Heart right ventricle (tissue), 16 donors: ENCODE data around the gene BGLAP. TPM values are rescaled to one million over a fixed set of nuclear protein-coding genes. Genes with fewer than 3 reads are reported as not detected.

Experiments used
- ATAC-seq, 8 donors: fragments of 200-7000 bp; cut with Tn5 transposase; one replicate each; pipeline ENCODE4 v1.9.1; 2020; ENCODE audit warnings: mild to moderate bottlenecking in 8 of 8, moderate library complexity in 8 of 8, moderate number of reproducible peaks in 1 of 8
- DNase-seq, 2 donors: peaks; one replicate each; pipeline ENCODE4 v3.0.0-alpha.2; 2020
- H3K27ac ChIP-seq, 10 donors: fragments of 200-600 bp; sonication (generic) in 2 of 10; one replicate each; pipeline versions ENCODE4 v1.5.0 to v1.8.0; 2020 to 2022; ENCODE audit warnings: mild to moderate bottlenecking in 3 of 10
- H3K27me3 ChIP-seq, 7 donors: fragments of 200-600 bp; one replicate each; pipeline ENCODE4 v1.8.0; 2021 to 2022; ENCODE audit warnings: mild to moderate bottlenecking in 2 of 7
- H3K36me3 ChIP-seq, 9 donors: fragments of 200-600 bp; sonication (generic) in 1 of 9; one replicate each; pipeline versions ENCODE4 v1.5.0 to v1.8.0; 2020 to 2022; ENCODE audit warnings: mild to moderate bottlenecking in 2 of 9
- H3K4me1 ChIP-seq, 9 donors: fragments of 200-600 bp; sonication (generic) in 1 of 9; one replicate each; pipeline versions ENCODE4 v1.5.0 to v1.8.0; 2020 to 2022; ENCODE audit warnings: mild to moderate bottlenecking in 4 of 9
- H3K4me3 ChIP-seq, 10 donors: fragments of 200-600 bp; sonication (generic) in 2 of 10; one replicate each; pipeline versions ENCODE4 v1.5.0 to v1.8.0; 2020 to 2022; ENCODE audit warnings: mild to moderate bottlenecking in 7 of 10, moderate library complexity in 2 of 10
- H3K9me3 ChIP-seq, 11 donors: fragments of 200-600 bp in 10 of 11; sonication (generic) in 2 of 11; one replicate each; pipeline versions ENCODE4 v1.5.0 to v1.8.0; 2013 to 2022; ENCODE audit warnings: mild to moderate bottlenecking in 2 of 11, control low read depth in 1 of 11, moderate library complexity in 1 of 11
- WGBS, 2 donors: extraction: QIAGEN DNeasy Blood & Tissue Kit; methylation state at CpG; one replicate each; pipeline ENCODE4 v1.1.7; 2013; ENCODE audit warnings: inconsistent platforms in 1 of 2; 5-methylcytosine and 5-hydroxymethylcytosine counted together
- intact Hi-C, 10 donors: fragments of 100-400 bp; cut with DNase I; formaldehyde crosslinking; loops; one replicate each; pipeline versions ENCODE4 v1.11.1 to v1.14.2; 2022
- polyA plus RNA-seq, 2 donors: library from polyadenylated mRNA; stranded (reverse); fragments of 200-250 nt; gene quantifications; one replicate each; pipeline ENCODE4 v1.2.3, GENCODE V29; 2013
- total RNA-seq, 10 donors: library from RNA; stranded (reverse); fragmentation: NEBNext Ultra II Directional in 3 of 10; extraction: Animal tissue kit (Norgen Biotek cat#: 25700) in 3 of 10; gene quantifications; one replicate each; pipeline versions ENCODE4 v1.2.1 to v1.2.4, GENCODE V29; 2021 to 2023
- TF ChIP-seq, protein P1 (sequence below), 9 donors: fragments of 200-600 bp; sonication (generic) in 2 of 9; IDR thresholded peaks; one replicate each; pipeline versions ENCODE4 v1.5.0 to v1.8.0; 2021 to 2022; ENCODE audit warnings: antibody characterized with exemption in 9 of 9, mild to moderate bottlenecking in 5 of 9, moderate library complexity in 1 of 9
- donor health status: Arrhythmogenic right ventricular cardiomyopathy.
- donor health status: ischemic (EF 13 %, LVEDD 7.1; RV severe dilation, severe dysfunction).
- donor health status: healthy with polysubstance abuse.
- donor health status: DM: no; HTN: yes; CAD: no.
- donor health status: DM: no; HTN: no; CAD: no.
- donor health status: ischemic (EF 25% LVEDD 6.9; RV normal size, moderate dysfunction).
- donor health status: ischemic (EF 25% LVEDD 5.7; RV mildly dilated, moderate dysfunction).
- donor health status: healthy.
- donor health status: DM: yes; HTN: yes; CAD: no.
- donor health status: Ischemic cardiomyopathy.
- donor health status: ischemic (EF 35%, LVEDD 5.7; RV mildly dilated, moderate dysfunction).
- donor health status: nonischemic (EF 11% LVEDD 7.7; RV severe dilation, severe dysfunction).
- donor health status: DM: yes; HTN: yes; CAD: no.
- donor health status: PGD.
- donor health status: ischemic (EF 29% LVEDD 5.4; RV normal size, mild dysfunction).
- donor health status: nonischemic (EF 23%, LVEDD 6.1; RV moderate dilation, normal function).

BGLAP gene
- total and polyA plus RNA-seq, 12 donors, result 0.30 to 1.3 (median 0.52) TPM; not detected in 3

DNA sequence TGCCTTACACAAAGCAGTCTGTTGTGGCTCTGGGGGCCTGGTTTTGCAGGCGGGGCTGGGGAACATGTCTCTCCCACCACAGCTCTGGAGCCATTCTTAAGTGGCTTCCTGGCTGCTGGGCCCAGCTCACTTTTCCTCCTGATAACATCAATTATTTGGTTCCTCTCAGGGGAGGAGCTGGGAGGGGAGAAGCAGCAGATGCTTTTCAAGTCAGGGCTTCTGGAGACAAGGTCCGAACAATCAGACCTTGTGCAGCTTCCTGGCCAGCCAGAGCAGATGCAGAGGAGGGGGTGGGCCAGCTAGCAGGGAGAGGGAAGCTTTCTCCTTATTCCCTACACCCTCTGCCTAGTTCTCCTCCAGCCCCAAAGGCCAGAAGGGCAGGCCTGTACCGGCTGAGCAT is 9.5 kb downstream of the BGLAP start:
- ATAC-seq, result peak; percentile 20 to 77 (median 71)
- DNase-seq, result peak in 1 of 2 donors; percentile 53
- H3K4me3 ChIP-seq, result no peak overlapping the region
- H3K9me3 ChIP-seq, result no peaks in the 10 kb centered on the region
- peak overlapping the region in 6 of 10 donors; percentile 18 to 69 (median 59) for H3K27ac ChIP-seq
- 25 to 32% methylated on average over 3 of the region's 3 CpGs for WGBS, 2 donors
- peaks cover 0 to 78% (median 46%) of the 10 kb centered on the region in 9 donors for H3K36me3 ChIP-seq
- intact Hi-C loops, result no loop called here
- TF ChIP-seq, protein P1, sequence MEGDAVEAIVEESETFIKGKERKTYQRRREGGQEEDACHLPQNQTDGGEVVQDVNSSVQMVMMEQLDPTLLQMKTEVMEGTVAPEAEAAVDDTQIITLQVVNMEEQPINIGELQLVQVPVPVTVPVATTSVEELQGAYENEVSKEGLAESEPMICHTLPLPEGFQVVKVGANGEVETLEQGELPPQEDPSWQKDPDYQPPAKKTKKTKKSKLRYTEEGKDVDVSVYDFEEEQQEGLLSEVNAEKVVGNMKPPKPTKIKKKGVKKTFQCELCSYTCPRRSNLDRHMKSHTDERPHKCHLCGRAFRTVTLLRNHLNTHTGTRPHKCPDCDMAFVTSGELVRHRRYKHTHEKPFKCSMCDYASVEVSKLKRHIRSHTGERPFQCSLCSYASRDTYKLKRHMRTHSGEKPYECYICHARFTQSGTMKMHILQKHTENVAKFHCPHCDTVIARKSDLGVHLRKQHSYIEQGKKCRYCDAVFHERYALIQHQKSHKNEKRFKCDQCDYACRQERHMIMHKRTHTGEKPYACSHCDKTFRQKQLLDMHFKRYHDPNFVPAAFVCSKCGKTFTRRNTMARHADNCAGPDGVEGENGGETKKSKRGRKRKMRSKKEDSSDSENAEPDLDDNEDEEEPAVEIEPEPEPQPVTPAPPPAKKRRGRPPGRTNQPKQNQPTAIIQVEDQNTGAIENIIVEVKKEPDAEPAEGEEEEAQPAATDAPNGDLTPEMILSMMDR (IDR thresholded peaks at IDR 0.05), result no peak
- H3K27me3 ChIP-seq, result peaks cover 0 to 2% (median 0%) of the 10 kb centered on the region in 7 donors
- H3K4me1 ChIP-seq, result peaks cover 21 to 48% (median 37%) of the 10 kb centered on the region in 9 donors

DNA sequence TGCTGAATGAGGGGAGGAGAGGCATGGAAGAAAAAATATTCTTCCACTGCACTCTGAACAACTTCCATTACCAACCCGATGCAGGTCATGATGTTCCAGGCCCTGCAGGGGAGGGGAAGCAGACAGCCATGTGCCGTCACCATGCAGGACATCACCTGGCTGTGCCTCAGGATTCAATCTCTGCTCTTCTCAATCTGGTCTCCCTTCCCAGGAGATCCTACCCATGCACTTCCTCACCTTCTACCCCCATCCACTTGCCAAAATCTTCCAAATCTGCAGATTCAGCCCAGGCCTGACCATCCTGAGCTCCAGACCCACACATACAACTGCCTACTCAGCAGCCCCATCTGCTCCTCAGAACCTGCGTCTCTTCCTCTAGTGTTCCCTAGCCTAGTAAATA is 11.7 kb downstream of the BGLAP start:
- Histone ChIP-seq H3K36me3 (peaks cover 0 to 99% (median 66%) of the 10 kb centered on the region in 9 donors), H3K27ac (no peak overlapping the region), H3K4me3 (no peak overlapping the region), H3K27me3 (no peaks in the 10 kb centered on the region), H3K9me3 (no peaks in the 10 kb centered on the region), H3K4me1 (peaks cover 6 to 31% (median 22%) of the 10 kb centered on the region in 9 donors)
- ATAC-seq (no peak), DNase-seq (no peak)
- WGBS, 2 donors, result 93 to 94% methylated on average over 3 of the region's 3 CpGs
- TF ChIP-seq, protein P1 (IDR thresholded peaks at IDR 0.05), result no peak
- intact Hi-C loops, result no loop called here

DNA sequence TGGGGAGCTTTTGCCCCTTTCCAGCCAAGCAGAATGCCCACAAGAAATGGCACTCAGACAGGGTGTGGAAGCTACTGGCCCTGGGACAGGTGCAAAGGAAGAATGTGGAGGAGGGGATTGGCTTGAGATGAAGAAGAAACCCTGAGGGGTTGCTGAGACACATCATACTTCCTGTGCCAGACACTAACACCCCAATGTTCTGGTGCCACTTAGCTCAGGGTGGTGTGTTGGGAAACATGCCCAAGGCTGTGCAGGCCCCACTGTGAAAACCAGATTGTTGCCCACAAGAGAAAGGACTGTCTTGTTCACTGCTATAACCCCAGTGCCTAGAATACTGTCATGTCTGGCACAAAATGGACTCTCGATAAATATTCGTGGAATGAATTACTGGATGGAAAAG is 15.7 kb downstream of the BGLAP start:
- H3K27ac ChIP-seq, result no peak overlapping the region
- ATAC-seq (no peak), DNase-seq (no peak)
- TF ChIP-seq, protein P1 (IDR thresholded peaks at IDR 0.05), result no peak
- intact Hi-C loops, result no loop called here
- no peaks in the 10 kb centered on the region for H3K9me3 ChIP-seq
- H3K4me1 ChIP-seq, result peaks cover 0 to 2% (median 0%) of the 10 kb centered on the region in 9 donors
- no peaks in the 10 kb centered on the region for H3K27me3 ChIP-seq
- WGBS, 2 donors, result 84 to 88% methylated on average over 2 of the region's 2 CpGs
- H3K36me3 ChIP-seq, result peaks cover 6 to 100% (median 79%) of the 10 kb centered on the region in 9 donors
- no peak overlapping the region for H3K4me3 ChIP-seq

DNA sequence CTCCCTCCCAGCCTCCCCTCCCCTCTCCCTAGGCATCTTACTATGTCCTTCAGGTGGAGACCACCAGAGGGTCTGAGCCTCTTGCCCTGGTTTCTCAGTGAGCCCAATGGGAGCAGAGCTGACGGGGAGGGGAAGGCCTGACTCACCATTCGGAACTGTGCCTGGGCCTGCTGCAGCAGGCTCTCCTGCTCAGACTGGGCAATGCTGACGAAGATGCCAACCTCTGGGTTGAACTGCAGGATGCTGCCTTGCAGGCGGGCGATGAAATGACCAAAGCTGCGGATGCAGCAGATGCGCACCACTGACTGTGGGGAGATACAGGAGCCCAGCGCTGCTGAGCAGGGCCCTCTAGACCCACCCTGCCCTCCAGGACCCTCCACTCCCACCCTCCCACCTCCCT is 16.9 kb downstream of the BGLAP start:
- ATAC-seq (no peak), DNase-seq (no peak)
- H3K27ac ChIP-seq, result no peak overlapping the region
- H3K9me3 ChIP-seq, result no peaks in the 10 kb centered on the region
- 96% methylated on average over 8 of the region's 8 CpGs for WGBS, 2 donors
- peaks cover 6 to 100% (median 78%) of the 10 kb centered on the region in 9 donors for H3K36me3 ChIP-seq
- no peaks in the 10 kb centered on the region for H3K4me1 ChIP-seq
- intact Hi-C loops, result no loop called here
- no peak overlapping the region for H3K4me3 ChIP-seq
- H3K27me3 ChIP-seq, result no peaks in the 10 kb centered on the region
- TF ChIP-seq, protein P1 (IDR thresholded peaks at IDR 0.05), result no peak
